ENCODE results near the gene FHL2.

DNA sequence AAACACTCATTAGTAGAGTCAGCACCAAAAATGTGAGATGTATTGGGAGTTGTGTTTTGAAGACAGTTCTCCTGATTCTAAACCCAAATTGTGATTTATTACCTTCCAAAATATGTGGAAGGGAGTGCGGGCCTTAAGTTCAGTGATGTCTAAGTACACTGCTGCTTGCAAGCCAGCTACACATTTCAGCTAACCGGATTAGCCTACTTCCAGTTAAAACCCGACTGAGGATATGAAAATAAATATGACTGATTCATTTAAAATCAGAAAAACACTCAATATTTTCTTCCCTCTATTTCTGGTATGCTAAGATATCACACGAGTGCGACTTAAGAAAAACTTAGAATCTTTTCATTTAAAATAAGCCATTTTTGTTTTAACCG is 907 bp downstream of the FHL2 start:
- no peak for TF ChIP-seq RB1 (IDR thresholded peaks at IDR 0.05; ENCODE audit: low read depth)
- TF ChIP-seq NRF1 (conservative IDR thresholded peaks at IDR 0.05 in 1 of 2, IDR thresholded peaks at IDR 0.05 in 1 of 2), result no peak
- TF ChIP-seq CTCF (IDR thresholded peaks at IDR 0.05 in 2 of 3, conservative IDR thresholded peaks at IDR 0.05 in 1 of 3; ENCODE audit: insufficient read depth in 2 of 3, low read depth in 1 of 3, low read length in 3 of 3), result no peak
- TF ChIP-seq MXI1 (IDR thresholded peaks at IDR 0.05; ENCODE audit: low read depth, low read length), result no peak
- no peak for TF ChIP-seq BHLHE40 (IDR thresholded peaks at IDR 0.05; ENCODE audit: low read length)
- TF ChIP-seq TCF7L2 (IDR thresholded peaks at IDR 0.05; ENCODE audit: low read depth, low read length), result no peak
- no peak for TF ChIP-seq TEAD4 (IDR thresholded peaks at IDR 0.05; ENCODE audit: low read length)
- no peak for TF ChIP-seq TEAD4 (CRISPR knock-in tag; IDR thresholded peaks at IDR 0.05; ENCODE audit: borderline replicate concordance)
- TF ChIP-seq, protein P1, sequence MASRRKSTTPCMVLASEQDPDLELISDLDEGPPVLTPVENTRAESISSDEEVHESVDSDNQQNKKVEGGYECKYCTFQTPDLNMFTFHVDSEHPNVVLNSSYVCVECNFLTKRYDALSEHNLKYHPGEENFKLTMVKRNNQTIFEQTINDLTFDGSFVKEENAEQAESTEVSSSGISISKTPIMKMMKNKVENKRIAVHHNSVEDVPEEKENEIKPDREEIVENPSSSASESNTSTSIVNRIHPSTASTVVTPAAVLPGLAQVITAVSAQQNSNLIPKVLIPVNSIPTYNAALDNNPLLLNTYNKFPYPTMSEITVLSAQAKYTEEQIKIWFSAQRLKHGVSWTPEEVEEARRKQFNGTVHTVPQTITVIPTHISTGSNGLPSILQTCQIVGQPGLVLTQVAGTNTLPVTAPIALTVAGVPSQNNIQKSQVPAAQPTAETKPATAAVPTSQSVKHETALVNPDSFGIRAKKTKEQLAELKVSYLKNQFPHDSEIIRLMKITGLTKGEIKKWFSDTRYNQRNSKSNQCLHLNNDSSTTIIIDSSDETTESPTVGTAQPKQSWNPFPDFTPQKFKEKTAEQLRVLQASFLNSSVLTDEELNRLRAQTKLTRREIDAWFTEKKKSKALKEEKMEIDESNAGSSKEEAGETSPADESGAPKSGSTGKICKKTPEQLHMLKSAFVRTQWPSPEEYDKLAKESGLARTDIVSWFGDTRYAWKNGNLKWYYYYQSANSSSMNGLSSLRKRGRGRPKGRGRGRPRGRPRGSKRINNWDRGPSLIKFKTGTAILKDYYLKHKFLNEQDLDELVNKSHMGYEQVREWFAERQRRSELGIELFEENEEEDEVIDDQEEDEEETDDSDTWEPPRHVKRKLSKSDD (conservative IDR thresholded peaks at IDR 0.05; ENCODE audit: low read length), result no peak
- no peak for TF ChIP-seq RAD21 (CRISPR knock-in tag; conservative IDR thresholded peaks at IDR 0.05 in 1 of 2, IDR thresholded peaks at IDR 0.05 in 1 of 2)
- no peak for TF ChIP-seq SMARCC2 (IDR thresholded peaks at IDR 0.05; ENCODE audit: low read depth)
- TF ChIP-seq PHF21A (IDR thresholded peaks at IDR 0.05; ENCODE audit: borderline replicate concordance, low read depth), result no peak
- TF ChIP-seq ID3 (CRISPR knock-in tag; IDR thresholded peaks at IDR 0.05), result no peak
- TF ChIP-seq ID3 (tag; IDR thresholded peaks at IDR 0.05), result no peak
